ENCODE results near the gene F2R.
"Not testable (repeated sequence)": the region's sequence is repeated elsewhere in the genome, so short reads cannot be mapped to it uniquely, and the experiment has no call there.

DNA sequence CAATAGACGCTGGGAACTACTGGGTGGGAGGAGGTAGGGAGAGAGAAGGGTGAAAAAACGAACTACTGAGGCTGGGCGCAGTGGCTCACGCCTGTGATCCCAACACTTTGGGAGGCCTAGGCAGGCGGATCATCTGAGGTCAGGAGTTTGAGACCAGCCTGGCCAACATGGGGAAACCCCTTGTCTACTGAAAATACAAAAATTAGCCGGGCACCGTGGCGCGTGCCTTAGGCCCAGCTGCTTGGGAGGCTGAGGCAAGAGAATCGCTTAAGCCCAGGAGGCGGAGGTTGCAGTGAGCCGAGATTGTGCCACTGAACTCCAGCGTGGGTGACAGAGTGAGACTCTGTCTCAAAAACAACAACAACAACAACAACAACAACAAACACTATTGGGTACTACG is 55.1 kb downstream of the F2R start:
- TF ChIP-seq, protein P1, sequence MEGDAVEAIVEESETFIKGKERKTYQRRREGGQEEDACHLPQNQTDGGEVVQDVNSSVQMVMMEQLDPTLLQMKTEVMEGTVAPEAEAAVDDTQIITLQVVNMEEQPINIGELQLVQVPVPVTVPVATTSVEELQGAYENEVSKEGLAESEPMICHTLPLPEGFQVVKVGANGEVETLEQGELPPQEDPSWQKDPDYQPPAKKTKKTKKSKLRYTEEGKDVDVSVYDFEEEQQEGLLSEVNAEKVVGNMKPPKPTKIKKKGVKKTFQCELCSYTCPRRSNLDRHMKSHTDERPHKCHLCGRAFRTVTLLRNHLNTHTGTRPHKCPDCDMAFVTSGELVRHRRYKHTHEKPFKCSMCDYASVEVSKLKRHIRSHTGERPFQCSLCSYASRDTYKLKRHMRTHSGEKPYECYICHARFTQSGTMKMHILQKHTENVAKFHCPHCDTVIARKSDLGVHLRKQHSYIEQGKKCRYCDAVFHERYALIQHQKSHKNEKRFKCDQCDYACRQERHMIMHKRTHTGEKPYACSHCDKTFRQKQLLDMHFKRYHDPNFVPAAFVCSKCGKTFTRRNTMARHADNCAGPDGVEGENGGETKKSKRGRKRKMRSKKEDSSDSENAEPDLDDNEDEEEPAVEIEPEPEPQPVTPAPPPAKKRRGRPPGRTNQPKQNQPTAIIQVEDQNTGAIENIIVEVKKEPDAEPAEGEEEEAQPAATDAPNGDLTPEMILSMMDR (IDR thresholded peaks at IDR 0.05), result not testable (repeated sequence)
- not testable (repeated sequence) for TF ChIP-seq POLR2A (IDR thresholded peaks at IDR 0.05)
